Testis (tissue), 2 donors: ENCODE results near the gene NTMT1.

Experiments
- CTCF ChIP-seq, 3 experiments: fragments of 450-650 bp in 2 of 3; fragments of 200-600 bp in 1 of 3; sonication (generic) in 1 of 3; IDR thresholded peaks; one replicate each; pipeline ENCODE4 v1.5.1; 2016 to 2019; ENCODE audit warnings: antibody characterized with exemption in 3 of 3, mild to moderate bottlenecking in 2 of 3, moderate library complexity in 1 of 3
- POLR2A ChIP-seq: fragments of 450-650 bp; IDR thresholded peaks from one replicate; pipeline ENCODE4 v1.6.1; 2017; ENCODE audit warnings: antibody characterized with exemption, mild to moderate bottlenecking, moderate library complexity

DNA sequence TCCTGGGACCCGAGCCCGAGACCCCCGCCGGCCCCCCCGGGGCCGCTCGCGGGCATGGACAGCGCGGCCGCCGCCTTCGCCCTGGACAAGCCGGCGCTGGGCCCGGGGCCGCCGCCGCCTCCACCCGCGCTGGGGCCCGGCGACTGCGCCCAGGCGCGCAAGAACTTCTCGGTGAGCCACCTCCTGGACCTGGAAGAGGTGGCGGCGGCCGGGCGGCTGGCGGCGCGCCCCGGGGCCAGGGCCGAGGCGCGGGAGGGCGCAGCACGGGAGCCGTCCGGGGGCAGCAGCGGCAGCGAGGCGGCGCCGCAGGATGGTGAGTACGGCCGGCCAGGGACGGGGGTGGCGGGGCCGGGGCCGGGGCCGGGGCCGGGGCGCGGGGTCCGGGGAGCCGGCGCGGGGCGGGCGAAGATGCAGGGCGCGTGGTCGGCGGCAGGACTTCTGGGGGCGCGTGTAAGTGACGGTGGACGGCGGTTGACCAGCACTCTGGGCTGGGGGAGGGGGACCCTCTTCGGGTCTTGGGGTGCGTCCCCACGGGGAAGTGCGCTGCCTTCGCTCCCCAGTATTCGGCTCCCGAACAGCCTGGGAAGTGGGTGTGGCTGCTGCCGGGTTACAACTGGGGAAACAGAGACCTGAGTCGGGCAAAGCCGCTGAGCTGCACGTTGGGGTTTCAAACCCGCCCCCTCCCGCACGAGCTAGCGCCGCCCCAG, 40.0 kb downstream of the NTMT1 start:
- no peak for TF ChIP-seq CTCF (IDR thresholded peaks at IDR 0.05)
- TF ChIP-seq POLR2A, result no peak
